ENCODE data around the gene YOD1. TPM values are rescaled to one million over a fixed set of nuclear protein-coding genes. Genes with fewer than 3 reads are reported as not detected.

YOD1 gene
- total RNA-seq, 1 donor from 2014 or later: 4.2 TPM

DNA sequence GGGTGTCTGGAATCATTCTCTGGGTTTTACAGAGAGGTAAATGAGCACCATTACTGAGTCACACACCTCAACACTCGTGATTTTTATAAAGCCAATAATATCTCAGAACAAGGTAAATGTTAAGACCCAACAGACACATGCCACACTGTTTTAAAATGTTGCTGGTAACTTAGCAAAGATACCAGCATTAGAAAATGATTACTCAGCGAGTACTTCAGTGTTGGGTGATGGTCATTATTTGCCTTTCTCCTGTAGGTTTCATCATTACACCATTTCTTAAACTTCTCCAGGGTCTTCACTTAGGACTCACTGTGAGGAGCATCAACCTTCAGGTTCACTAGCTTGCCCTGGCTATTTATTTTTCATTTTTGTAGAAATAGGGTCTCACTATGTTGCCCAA is 30.8 kb upstream of the YOD1 start:
- H3K27ac ChIP-seq (replicated peaks): no peak overlapping the region
- intact Hi-C loops (cut with micrococcal nuclease): loop anchor here (5.0 kb wide), 1 partner anchor 325 kb away; no protein-coding TSS in a partner anchor
- no peak for DNase-seq

DNA sequence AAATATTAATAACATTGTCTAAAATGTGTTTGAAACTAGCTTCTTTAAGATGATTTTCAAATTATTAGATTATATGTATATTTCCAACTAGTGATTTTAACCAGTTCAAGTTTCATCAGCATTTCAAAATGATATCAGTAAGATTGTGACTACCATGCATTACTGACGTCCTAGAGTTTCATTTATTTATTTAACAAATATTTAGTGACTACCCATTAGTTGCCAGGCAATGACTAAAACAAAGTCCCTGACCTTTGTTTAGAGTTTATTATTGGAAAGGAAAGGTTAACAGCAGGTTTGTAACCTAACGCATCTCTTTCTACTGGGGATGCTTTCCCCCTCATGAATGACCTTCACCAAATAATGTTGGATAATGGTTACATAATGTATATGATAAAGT is 30.1 kb upstream of the YOD1 start:
- Histone ChIP-seq H3K4me3 (no peak overlapping the region), H3K9me3 (replicated peaks) (no peaks in the 10 kb centered on the region), H3K4me1 (peaks cover 35% of the 10 kb centered on the region), H3K27ac (replicated peaks) (no peak overlapping the region), H3K36me3 (peaks cover 25% of the 10 kb centered on the region), H3K27me3 (ENCODE audit: low read depth) (no peaks in the 10 kb centered on the region)
- TF ChIP-seq, protein P1, sequence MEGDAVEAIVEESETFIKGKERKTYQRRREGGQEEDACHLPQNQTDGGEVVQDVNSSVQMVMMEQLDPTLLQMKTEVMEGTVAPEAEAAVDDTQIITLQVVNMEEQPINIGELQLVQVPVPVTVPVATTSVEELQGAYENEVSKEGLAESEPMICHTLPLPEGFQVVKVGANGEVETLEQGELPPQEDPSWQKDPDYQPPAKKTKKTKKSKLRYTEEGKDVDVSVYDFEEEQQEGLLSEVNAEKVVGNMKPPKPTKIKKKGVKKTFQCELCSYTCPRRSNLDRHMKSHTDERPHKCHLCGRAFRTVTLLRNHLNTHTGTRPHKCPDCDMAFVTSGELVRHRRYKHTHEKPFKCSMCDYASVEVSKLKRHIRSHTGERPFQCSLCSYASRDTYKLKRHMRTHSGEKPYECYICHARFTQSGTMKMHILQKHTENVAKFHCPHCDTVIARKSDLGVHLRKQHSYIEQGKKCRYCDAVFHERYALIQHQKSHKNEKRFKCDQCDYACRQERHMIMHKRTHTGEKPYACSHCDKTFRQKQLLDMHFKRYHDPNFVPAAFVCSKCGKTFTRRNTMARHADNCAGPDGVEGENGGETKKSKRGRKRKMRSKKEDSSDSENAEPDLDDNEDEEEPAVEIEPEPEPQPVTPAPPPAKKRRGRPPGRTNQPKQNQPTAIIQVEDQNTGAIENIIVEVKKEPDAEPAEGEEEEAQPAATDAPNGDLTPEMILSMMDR (IDR thresholded peaks at IDR 0.05; ENCODE audit: borderline replicate concordance): no peak
- no peak for DNase-seq
- intact Hi-C loops (cut with micrococcal nuclease): loop anchor here (5.0 kb wide), 1 partner anchor 326 kb away; no protein-coding TSS in a partner anchor

More for the DNA sequence above, 30.8 kb upstream of the YOD1 start:
- no peaks in the 10 kb centered on the region for H3K9me3 ChIP-seq (replicated peaks)
- no peak overlapping the region for H3K4me3 ChIP-seq
- H3K4me1 ChIP-seq: peaks cover 28% of the 10 kb centered on the region
- peaks cover 25% of the 10 kb centered on the region for H3K36me3 ChIP-seq
- no peaks in the 10 kb centered on the region for H3K27me3 ChIP-seq (ENCODE audit: low read depth)
- TF ChIP-seq, protein P1 (IDR thresholded peaks at IDR 0.05; ENCODE audit: borderline replicate concordance): no peak

DNA sequence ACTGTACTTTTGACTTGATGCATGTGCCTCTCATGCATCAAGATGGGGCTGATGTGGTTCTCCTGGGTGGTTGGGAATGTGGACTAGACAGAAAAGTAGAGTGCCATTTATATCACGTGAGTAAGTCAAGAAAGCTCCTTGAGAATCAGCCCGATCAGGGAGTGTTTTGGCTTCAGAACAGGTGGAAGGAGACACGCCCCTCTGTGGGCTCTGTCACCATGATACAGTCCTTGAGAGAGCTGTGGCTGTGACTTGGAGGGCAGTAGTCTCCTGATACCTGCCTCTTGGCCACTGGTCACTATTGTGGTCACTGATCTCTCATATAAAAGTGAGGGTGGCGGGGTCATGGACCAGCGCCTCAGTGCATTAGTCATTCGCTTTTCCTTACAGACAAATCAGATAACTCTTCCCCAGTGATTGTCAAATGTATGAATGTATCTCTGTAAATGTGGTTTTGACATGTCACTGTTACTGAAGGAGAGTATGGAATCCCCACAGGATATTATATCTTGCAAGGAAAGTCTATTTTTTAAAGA is 28.8 kb upstream of the YOD1 start:
- TF ChIP-seq, protein P1 (IDR thresholded peaks at IDR 0.05; ENCODE audit: borderline replicate concordance): no peak
- Histone ChIP-seq H3K4me1 (peaks cover 45% of the 10 kb centered on the region), H3K27ac (replicated peaks) (no peak overlapping the region), H3K9me3 (replicated peaks) (no peaks in the 10 kb centered on the region), H3K36me3 (peaks cover 30% of the 10 kb centered on the region), H3K4me3 (no peak overlapping the region), H3K27me3 (ENCODE audit: low read depth) (no peaks in the 10 kb centered on the region)
- DNase-seq: no peak
- intact Hi-C loops (cut with micrococcal nuclease): loop anchor here (5.0 kb wide), 1 partner anchor 328 kb away; no protein-coding TSS in a partner anchor

DNA sequence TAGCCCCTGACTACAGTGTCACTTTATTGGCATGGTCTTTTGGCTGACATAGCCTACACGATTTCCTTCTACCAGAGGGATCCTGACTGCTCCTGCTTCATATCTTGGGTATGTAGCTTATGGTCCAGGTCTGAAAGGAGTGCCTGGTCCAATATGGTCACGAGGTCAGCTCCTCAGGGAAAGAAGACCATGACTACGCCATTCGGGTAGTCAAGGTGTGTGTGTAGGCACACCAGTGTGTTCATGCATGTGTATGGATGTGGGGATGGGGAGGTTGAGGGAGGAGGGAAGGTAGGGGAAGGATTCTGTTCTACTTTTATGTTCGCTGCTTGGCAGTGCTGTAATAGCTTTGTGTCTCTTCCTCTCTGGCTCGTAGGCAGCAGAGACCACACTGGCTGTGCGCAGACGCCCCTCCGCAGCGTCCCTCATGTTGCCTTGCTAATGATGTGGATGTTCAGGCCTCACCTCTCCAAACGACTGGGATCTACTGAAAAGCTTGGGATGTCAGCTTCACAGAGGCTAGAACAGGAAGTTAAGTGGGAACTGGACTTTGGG is 27.6 kb upstream of the YOD1 start:
- peaks cover 40% of the 10 kb centered on the region for H3K36me3 ChIP-seq

DNA sequence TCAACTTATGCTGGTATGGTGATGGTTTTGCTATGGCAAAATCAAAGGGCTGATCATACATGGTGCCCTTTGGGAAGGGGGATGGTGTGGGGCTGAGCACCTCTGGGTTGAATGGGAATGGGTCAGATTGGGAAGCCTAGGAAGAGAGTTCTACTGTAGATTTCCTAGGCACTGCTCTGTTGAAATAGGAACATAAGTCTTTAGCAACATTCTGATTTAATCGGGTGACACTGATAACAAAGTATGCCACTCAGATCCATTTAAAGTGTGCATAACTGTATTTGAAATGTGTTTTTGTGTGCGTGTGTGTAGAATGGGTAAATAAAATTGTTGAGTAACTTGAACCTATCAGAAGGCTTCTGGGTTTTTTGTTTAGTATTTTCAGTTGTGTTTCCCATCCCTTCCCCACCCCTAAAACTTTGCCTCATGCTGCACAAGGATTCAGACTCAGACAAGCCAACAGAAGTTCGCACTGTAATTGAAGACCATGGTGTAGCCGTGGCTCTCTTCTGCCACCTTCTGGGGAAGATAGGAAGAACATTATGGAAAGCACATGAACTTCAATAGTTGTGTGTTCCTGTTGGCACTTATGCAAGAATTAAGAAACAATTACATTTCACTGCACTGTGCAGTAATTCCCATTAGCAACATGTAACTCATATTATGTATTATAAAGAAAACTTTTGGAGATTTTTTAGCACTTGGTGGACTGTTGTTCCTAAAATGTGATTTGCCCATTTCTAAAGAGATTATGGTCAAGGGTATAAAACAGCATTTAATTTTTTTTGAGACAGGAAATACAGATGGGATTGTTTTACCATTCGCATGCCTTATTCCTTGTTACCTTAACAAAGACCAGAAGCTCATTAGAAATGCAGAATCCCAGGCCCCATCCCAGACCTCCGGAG is 26.7 kb upstream of the YOD1 start:
- peak overlapping the region; percentile 5 for H3K4me3 ChIP-seq
- DNase-seq: no peak
- H3K9me3 ChIP-seq (replicated peaks): no peaks in the 10 kb centered on the region
- peaks cover 47% of the 10 kb centered on the region for H3K36me3 ChIP-seq
- TF ChIP-seq, protein P1 (IDR thresholded peaks at IDR 0.05; ENCODE audit: borderline replicate concordance): peak; percentile 94
- H3K27me3 ChIP-seq (ENCODE audit: low read depth): no peaks in the 10 kb centered on the region
- intact Hi-C loops (cut with micrococcal nuclease): no loop called here
- H3K27ac ChIP-seq (replicated peaks): peak overlapping the region; percentile 55
- H3K4me1 ChIP-seq: peaks cover 62% of the 10 kb centered on the region

More for the DNA sequence above, 27.6 kb upstream of the YOD1 start:
- intact Hi-C loops (cut with micrococcal nuclease): no loop called here
- Histone ChIP-seq H3K4me1 (peaks cover 52% of the 10 kb centered on the region), H3K27ac (replicated peaks) (peak overlapping the region; percentile 6), H3K9me3 (replicated peaks) (no peaks in the 10 kb centered on the region), H3K27me3 (ENCODE audit: low read depth) (no peaks in the 10 kb centered on the region), H3K4me3 (no peak overlapping the region)
- no peak for DNase-seq
- TF ChIP-seq, protein P1 (IDR thresholded peaks at IDR 0.05; ENCODE audit: borderline replicate concordance): no peak
